ENCODE data around the gene GLOD4. TPM values are rescaled to one million over a fixed set of nuclear protein-coding genes. Genes with fewer than 3 reads are reported as not detected.

Gene GLOD4
- total RNA-seq, 3 donors from 2014 or later: 47.5 to 61.1 (median 59.9) TPM

Other genes with a start within 250 kb of the GLOD4 start
- 10 to 100 TPM; 21.6 to 33.1 (median 25.6) TPM for gene VPS53, start 67.4 kb downstream of the GLOD4 start, total RNA-seq
- gene TLCD3A, start 49.7 kb downstream of the GLOD4 start, total RNA-seq: 1 to 10 TPM; 5.0 to 5.9 (median 5.6) TPM
- gene GEMIN4, start 30.0 kb downstream of the GLOD4 start, total RNA-seq: 10 to 100 TPM; 21.0 to 25.1 (median 22.1) TPM
- gene MRM3, start 73 bp upstream of the GLOD4 start, total RNA-seq: 10 to 100 TPM; 16.5 to 18.4 (median 16.7) TPM
- gene NXN, start 197.5 kb upstream of the GLOD4 start, total RNA-seq: 10 to 100 TPM in 2 of 3 donors, 1 to 10 TPM in 1; 9.3 to 14.3 (median 12.8) TPM
- 10 to 100 TPM; 10.1 to 12.0 (median 10.8) TPM for gene TIMM22, start 214.8 kb upstream of the GLOD4 start, total RNA-seq